HG03139 (cell line): ENCODE data around the gene RAD51B.
"Not testable (repeated sequence)": the region's sequence is repeated elsewhere in the genome, so short reads cannot be mapped to it uniquely, and the experiment has no call there.

Source experiments
- ATAC-seq: cut with Tn5 transposase; IDR thresholded peaks from one replicate; pipeline ENCODE4 v1.9.1; 2021; ENCODE audit not compliant: unreplicated experiment

The RAD51B gene

GRCh38 chr14:68106456-68106855, 286.9 kb downstream of the RAD51B start:
- no peak for ATAC-seq

GRCh38 chr14:68106905-68107304, 287.3 kb downstream of the RAD51B start:
- no peak for ATAC-seq

GRCh38 chr14:68109132-68109900, 289.7 kb downstream of the RAD51B start:
- no peak for ATAC-seq

DNA sequence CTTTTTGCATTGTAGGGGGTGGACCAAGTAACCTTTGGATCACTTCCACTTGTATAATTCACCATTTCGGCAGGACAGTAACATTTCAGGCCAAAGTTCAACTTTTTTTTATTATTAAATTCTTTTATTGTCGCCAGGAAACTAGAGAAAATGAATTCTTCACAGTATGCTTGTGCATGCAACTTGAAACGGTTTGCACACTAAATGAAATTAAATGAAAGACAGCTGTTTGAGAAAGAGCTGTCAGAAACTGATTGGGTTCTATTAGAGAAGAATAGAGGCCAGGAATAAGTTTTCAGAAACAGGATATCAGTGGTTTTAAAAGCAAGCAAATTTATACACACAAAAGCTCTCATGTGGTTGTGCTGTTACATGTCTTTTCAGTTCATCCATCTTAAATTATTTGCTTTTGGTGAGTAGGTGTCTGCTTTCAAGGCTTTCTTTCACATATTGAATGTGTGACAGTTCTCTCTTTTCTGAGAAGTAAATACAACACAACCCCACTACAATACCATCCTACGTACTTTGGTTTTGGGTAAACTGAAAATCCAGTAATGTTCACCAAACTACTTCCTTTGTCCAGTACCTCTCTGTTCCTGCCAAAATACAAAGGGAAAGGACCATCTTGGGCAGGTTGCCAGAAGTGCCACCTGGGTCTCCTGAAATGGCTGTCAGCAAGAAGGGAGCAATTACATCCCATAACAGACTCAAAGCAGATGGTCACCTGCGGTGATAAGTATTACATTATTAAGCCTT, 291.7 kb downstream of the RAD51B start:
- ATAC-seq: no peak

DNA sequence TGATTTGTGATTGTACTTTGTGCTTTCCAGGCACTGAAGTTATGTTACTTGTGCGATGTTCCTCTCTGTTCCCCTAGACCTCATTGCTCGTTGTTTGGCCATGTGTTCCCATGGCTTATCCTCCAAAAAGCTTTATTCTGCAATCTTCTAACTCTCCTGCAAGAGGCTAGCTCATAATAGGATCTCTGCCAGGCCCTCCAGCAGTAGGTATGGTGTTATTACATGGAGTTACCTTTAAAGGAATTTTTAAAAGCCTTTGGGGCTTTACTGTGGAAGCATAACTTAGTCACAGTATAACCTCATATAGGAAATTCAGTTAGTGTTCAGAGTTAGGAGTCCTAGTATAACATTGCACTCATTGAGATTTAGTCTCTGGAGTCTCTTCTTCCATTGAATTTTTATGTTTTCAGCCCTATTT, 292.3 kb downstream of the RAD51B start:
- no peak for ATAC-seq

DNA sequence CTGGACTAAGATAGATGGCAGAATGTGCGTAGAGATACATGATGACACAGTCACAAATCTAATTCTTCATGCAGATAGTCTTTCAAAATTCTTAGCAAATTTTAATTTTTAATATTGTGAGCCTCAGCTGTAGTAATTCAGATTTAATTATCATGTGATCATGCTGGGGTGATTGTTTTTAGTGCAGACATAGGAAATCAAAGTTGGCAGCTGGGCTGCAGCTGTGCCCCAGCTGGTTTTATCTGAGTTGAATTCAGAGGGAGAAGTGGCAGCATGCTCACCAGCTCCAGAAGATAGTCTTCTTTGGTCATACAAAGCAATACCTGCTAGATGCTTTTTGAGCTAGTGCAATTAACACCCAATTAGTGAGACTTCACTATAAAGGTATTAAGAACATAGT, 292.9 kb downstream of the RAD51B start:
- ATAC-seq: no peak

DNA sequence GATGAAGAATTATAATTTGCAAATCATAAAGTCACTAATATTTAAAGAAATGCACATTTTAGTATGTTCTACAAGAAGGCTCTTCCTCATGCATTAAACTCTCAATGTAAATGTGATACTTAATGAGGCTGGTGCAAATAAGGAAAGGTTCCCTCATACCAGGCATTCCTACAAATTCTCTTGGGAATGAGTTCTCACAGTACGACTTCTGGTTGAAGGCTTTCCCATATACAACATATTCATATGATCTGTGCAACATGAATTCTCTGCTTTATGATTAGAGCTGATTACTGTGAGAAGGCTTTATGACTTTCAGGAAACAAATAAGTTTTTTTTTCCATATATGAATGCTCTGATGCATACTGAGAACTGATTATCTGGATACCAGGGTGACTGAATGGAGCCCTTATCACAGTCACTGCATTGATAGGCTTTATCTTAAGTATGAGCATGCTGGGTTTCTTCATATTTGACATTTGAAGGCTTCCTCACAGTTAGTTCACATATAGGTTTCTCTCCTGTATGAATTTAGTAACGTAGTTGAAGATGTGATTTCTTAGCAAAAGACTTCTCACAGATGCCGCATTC, 293.9 kb downstream of the RAD51B start:
- no peak for ATAC-seq

GRCh38 chr14:68115952-68116351, 296.4 kb downstream of the RAD51B start:
- ATAC-seq: not testable (repeated sequence)

DNA sequence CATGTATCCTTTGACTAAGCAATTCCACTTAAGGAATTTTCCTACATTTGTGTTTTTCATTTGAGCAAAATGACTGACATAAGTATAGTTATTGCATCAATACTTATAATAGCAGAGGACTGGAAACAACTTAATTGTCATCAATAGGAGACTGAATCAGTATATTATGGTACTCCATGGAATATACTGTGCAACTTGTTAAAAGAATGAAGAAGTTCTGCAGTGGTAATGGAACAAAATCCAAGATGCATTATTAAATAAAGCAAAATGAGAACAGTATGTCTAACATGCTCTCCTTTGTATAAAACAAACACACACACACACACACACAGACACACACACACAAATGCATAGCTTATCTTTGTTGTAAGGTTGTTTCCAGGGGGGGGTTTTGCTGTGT, 303.1 kb downstream of the RAD51B start:
- ATAC-seq: no peak

GRCh38 chr14:68124050-68124449, 304.5 kb downstream of the RAD51B start:
- ATAC-seq: no peak

GRCh38 chr14:68124979-68125731, 305.6 kb downstream of the RAD51B start:
- ATAC-seq: no peak

- no peak for ATAC-seq
Measured at GRCh38 chr14:68127166-68127565, 307.6 kb downstream of the RAD51B start.

DNA sequence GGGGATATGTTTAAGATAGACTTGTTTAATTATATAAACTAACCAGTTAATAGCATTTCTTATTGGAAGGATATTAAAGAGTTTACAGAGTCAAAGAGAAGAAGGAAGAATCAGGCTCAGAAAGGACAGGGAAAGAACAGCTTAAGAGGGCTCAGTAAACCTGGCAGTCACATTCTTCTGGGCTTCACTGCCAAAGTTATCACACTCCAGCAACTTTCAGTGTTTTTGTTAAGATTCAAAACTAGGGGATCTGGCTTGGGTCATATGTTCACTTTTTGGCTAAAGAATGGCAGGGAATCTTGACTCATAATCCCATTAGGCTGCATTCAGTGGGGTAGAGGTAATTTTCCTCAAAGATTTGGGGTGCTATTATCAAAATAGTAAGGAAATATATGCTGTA, 312.3 kb downstream of the RAD51B start:
- no peak for ATAC-seq

DNA sequence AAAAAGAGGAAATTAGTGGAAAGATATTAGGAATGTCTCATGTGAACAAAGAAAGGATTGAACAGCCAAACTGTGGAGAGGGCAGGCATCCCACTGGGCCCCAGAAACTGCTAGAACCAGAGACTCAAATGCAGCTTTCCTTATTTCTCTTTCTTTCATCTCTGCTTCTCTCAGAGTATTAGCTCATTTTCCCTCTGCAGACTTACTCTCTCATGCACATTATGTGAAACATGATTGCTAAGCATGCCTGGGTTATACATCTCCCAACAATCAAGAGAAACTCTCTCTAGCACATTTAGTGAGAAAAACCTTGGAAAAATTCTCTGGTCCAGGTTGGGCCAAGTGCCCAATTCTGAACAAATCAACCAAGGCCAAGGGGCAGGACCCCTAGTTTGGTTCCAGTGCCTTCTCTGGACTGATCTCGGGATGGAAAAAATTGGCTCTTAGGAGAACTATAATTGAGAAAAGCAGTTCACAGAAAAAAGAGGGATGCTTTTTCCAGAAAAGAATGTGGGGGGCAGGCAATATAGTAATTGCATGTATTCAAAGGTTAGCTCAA, 313.1 kb downstream of the RAD51B start:
- no peak for ATAC-seq

GRCh38 chr14:68133856-68134255, 314.3 kb downstream of the RAD51B start:
- ATAC-seq: no peak

DNA sequence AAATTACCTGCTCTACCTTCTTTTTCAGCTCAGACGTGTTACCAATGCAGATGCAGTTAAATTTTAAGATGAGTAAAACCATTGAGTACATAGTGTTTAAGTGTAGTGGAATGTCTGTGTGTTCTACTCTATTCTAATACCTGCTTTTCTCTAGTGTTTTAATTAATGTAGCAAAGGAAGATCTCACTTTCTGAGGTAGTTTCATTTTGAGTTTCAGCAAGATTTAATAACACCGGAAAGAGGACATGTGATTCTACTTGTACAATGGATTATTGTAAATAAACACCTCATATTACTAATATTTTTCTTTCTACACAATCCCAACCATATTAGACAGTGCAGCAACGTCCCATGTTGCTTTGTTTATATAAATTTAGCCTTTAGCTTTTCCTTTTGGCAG, 315.4 kb downstream of the RAD51B start:
- no peak for ATAC-seq

- no peak for ATAC-seq
Measured at GRCh38 chr14:68135566-68135965, 316.0 kb downstream of the RAD51B start.

DNA sequence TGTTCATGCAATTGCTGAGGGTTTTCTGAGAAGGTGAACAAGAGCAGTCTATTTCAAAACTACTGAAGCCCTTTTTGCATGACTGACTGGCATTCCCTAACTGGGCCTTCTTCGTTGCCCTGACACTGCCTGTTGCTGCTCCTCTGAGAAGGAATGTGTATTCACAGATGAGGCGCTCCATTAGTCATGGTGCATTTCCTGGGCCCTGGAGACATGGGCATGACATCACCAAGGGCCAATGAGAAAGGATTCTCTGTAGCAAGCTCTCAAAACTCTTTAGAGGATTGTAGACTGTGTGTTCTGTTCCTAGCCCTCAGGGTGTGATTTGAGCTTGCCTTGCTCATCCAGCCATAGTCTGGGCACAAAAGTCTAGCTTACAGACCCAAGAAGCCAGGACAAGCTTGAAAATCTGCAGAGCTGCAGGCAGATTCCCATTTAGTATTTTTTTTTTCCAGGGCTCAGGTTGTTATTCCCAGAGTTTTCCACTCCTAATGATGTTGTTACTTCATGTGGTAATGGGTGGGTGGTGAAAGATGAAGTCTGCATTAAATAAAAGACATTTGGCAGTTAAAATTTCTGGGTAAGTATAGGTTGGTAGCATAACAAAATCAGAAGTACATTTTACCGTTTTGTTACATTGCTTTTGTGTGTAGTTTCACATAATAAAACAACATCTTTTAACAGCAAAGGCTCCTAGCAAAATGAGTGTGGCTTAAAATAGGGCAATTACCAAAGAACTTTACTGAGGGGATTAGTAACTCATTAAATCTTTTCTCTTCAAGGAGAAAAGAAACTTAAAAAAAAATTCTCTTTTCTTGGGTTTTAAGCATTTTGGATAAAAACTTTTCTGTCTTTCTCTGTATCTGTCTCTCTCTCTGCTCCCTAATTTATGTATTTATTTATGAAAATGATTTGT, 318.4 kb downstream of the RAD51B start:
- no peak for ATAC-seq

DNA sequence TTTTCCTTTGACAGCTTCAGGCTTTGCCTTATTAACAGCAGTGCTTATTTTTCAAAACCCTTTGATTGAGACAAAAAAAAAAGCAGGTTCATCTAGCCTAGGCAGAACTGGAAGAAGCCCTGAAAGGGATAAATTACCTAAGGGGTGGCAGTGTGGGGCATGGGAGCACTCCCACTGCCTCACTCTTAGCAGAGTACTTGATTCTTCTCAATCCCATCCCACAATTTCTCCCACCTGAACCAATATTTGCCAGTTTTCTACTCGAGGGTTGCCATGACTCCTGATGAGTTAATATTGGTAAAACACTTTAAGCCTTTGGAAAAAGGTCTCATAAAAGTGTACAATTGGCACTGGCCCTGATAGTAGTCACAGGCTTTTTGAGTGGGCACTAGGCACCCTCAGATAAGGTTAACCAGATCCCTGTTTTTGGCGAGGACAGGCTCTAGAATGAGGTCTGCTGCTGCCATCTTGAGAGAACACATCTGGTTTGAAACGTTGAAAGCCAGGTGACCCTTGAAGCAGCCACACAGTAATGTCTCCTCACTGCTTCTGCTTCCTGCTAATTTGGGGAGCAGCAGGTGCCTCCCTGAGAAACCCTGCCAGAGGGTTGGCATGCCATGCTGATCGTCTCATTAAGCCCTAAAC, 320.0 kb downstream of the RAD51B start:
- no peak for ATAC-seq
